HG03103 (cell line): ENCODE data around the gene ACSL1.
"Not testable (repeated sequence)": the region's sequence is repeated elsewhere in the genome, so short reads cannot be mapped to it uniquely, and the experiment has no call there.

Source experiments
- ATAC-seq: cut with Tn5 transposase; IDR thresholded peaks from one replicate; pipeline ENCODE4 v1.9.1; 2021; ENCODE audit warnings: low read depth; ENCODE audit not compliant: unreplicated experiment

The ACSL1 gene

DNA sequence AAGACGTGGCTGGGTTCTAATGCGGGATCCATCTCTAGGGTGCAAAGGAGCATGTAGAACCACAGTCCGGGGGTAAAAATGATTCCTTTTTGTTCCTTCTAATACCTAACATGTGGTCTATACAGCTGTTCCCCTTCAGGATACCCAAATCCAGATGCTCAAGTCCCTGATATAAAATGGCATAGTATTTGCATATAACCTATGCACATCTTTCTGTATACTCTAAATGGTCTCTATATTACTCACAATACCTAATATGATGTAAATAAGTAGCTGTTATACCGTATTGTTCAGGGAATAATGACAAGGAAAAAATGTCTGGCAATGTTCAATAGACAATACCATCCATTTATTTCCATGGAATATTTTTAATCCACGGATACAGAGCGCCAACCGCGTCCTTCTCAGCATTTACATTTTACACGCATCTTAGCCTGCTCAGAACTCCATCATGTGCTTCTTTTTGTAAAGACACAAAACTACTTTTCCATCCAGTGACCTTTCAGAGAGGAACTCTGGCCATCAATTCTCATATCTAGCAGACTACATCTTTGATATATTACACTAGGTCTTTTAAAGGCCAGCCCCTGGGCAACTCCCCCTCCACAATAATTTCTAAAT is 31.9 kb downstream of the ACSL1 start:
- ATAC-seq: no peak

DNA sequence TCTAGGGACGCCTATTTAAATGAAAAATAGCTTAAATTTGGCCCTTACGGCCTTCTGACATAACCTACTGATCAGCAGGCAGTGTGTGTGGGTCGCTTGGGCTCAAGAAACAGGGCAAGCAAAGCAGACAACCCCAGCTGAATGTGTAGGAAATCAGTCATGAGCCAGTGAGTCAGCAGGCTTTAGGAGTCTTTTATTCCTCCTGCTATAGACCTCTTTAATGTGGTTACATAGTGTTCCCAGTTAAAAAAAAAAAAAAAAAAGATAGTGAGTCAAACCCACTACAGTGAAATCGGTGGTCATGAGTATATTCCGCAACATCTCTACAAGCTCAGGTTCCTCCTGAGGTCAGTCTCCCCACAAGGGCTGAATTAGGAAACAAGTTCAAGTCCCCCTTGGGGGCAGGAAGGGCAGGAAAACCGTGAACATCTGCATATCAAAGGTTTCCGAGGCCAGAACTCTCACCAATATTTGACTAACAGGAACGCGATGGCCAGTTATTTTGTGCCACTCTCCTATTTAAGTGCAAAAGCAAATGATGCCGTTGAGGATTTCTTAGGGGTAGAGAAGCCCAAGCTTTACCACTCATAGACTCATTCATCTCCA is 32.7 kb downstream of the ACSL1 start:
- ATAC-seq: no peak

DNA sequence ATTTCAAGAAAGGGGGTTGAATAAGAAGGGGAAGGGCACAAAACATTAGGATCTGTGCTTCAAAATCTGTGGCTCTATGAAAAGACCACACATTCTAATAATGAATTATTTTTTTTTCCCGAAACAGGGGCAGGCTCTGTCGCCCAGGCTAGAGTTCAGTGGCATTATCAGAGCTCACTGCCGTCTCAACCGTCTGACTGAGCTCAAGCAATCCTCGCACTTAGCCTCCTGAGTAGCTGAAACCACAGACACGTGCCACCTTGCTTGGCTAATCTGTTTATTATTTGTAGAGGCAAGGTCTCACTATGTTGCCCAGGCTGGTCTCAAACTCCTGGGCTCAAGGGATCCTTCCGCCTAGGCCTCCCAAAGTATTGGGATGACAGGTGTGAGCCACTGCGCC is 33.4 kb downstream of the ACSL1 start:
- no peak for ATAC-seq

DNA sequence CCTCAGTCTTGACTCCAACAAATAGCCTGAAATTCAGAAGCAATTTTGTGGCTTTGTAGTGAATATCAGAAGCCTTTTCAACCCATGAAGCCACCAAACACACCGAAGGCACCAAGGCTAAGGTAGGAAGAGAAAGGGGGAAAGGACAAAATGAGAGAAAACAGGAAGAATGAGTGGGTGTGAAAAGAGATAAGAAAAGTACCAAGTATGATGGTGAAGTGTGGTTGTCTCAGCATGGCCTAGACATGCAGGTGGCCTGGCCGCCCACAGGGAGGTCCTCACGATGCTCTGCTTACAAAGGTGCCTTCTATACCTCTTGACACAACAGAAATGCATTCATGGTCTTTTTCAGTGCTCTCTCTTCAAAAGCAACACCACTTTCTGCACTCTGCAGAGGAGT is 34.9 kb downstream of the ACSL1 start:
- no peak for ATAC-seq

DNA sequence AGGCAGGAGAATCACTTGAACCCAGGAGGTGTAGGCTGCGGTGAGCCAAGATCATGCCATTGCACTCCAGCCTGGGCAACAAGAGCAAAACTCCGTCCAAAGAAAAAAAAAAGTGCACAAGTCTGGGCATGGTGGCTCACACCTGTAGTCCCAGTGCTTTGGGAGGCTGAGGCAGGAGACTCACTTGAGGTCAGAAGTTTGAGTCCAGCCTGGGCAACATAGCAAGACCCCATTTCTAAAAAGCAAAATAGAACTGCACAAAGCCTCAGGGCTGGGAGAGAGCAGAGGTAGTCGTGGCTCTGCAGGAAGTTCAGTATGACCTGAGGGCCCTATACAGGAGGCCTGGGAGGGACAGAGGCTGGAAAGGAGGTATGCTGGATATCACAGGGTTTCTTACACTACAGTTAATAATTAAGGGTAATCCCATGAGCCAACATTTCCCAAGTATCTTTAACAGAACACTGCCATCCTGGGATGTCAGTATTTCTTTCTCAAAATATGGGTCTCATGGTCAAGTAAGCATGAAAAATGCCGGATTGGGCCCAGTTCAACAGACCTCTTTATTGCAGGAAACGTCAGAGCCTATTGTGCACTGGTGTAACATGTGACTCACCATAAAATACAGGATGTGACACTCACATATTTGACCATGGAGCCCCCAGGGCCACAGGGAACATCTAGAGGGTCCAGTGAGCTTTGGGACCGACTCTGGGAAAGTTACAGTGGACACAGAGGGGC is 37.8 kb downstream of the ACSL1 start:
- no peak for ATAC-seq

DNA sequence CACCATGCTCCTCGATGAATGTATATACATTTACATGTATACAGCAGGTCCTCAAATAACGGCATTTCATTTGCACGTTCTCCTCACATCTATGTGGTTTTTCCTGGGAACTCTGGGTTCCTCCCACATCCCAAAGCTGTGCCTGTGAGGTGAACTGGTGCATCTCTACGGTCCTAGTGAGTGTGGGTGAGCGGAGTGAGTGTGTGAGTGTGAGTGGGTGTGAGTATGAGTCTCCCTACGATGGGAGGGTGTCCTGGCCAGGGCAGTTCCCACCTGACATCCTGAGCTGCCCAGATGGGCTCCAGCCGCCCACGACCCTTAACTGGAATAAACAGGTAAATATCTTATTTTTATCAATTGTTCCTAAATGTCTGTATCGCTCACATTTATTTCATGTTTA is 40.0 kb downstream of the ACSL1 start:
- no peak for ATAC-seq

DNA sequence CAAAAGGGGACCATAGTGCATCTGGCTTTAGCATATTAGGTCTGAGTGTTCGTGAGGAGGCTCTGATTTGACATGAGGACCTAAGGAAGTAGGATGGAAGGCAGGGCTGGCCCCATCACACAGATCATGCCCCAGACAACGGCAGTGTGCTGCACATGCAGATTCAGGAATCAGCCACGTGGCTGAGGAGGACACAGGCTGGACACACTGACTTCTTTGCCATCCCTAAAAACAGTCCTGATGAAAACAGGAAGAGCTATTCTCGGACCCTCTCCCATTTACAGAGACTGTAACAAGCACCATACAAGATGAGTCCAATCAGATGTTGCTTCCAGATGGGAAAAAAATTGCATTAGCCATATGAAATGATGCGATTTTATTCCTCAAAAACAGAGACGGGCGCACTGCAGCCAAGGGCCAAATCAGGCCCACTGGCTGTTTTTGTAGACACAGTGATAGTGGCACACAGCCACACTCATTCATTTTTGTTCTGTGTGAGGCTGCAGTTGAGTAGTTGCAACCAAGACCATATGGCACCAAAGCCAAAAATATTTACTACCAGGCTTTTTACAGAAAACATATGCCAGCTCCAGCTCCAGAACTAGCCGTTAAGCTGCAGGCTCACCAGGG is 41.0 kb downstream of the ACSL1 start:
- ATAC-seq: no peak

DNA sequence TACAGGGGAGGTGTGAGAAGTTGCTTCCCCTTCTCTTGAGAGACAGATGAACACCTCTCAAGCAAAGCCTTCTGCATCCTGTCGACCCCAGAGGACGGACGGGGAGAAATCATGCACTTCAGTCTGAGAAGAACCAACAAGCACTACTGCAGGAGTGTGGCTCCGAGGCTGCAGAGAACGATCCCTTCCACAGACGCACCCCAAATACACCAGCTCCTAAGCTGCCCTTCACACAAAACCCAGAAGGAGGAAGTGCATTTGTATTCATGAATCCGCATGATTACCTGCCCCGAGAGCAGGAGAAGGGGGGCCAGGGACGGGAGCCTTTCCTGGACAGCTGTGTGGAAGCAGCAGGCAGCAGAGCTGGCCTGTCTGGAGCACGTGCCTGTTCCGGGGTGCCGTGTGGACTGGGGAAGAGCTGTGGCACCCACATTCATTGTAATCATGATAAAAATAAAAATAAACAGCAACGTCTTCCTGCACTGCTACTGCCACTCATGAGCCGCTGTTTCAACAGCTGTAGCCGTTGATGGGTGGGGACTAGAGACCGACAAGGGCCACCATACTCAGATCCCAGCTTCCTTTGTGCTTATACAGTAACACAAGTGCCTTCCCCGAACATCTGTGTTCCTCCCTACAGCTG is 42.9 kb downstream of the ACSL1 start:
- no peak for ATAC-seq

DNA sequence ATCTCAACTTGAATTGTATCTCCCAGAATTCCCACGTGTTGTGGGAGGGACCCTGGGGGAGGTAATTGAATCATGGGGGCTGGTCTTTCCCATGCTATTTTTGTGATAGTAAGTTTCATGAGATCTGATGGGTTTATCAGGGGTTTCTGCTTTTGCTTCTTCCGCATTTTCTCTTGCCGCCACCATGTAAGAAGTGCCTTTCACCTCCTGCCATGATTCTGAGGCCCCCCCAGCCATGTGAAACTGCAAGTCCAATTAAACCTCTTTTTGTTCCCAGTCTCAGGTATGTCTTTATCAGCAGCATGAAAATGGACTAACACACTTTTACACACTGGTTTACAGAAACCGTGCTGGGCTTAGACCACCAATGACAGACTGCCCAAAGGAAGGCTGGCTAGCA is 46.6 kb downstream of the ACSL1 start:
- not testable (repeated sequence) for ATAC-seq

DNA sequence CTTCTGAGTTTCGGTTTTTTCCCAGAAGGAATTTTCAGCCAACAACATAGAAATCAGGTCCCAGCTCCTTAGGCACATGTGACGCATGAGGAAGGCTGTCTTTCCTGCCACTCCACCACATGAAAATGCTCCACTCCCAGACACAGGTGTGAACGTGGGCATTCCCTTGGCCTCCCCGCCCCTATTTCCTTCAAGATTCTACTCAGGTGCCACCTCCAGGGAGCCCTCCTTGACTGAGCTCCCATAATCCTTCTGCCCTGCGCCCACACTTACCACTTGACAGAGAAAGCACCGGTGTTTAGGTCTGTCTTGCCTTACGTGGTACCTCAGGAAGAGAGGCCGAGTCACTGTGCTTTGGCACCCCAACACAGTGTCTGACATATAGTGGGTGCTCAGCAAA is 47.4 kb downstream of the ACSL1 start:
- no peak for ATAC-seq

DNA sequence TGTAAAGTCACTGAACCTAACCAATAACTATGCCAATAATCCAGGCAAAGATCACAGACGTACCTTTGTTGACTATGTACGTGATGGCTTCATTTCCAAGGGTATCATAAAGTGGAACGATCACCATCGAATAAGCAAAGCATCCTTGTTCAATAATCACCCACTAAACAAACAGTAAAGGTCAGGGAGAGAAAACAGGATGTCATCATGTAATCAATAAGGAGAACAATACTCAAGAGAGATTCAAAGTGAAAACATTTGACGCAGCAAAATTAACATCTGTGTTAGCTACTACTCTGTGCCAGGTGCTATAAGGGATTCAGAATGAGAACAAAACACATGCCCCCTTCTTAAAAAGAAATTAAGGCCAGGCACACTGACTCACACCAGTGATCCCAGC is 48.9 kb downstream of the ACSL1 start:
- no peak for ATAC-seq

DNA sequence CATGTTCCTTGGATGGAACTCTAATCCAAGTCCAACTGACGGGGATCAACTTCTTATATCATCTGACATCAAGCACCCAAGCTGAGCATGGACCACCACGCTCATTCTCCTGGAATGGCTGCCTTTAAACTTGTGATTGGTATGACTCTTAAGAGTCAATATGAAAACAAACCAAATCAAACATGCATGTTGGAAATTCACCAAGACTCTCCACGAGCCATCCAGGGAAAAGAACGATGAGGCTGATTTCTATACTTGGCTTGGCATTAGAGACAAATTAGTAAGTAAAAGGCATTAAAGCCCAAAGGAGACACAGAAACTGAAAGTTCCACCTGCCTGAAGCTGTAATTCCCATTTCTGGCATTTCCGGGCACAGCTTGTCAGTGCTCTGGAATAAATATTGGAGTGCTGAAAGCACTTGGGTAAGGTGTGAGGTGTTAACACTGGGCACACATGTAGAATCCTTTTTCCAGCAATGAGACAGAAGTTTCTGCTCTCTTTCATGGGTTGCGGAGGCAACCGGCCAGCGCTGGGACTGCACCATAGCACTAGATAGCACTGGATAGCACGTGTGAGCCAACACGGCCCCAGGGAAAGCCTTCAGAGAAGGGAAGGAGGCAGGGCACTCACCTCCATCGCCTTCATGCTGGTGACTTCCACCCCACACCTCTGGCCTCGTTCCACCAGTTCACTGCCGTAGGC is 49.8 kb downstream of the ACSL1 start:
- no peak for ATAC-seq

DNA sequence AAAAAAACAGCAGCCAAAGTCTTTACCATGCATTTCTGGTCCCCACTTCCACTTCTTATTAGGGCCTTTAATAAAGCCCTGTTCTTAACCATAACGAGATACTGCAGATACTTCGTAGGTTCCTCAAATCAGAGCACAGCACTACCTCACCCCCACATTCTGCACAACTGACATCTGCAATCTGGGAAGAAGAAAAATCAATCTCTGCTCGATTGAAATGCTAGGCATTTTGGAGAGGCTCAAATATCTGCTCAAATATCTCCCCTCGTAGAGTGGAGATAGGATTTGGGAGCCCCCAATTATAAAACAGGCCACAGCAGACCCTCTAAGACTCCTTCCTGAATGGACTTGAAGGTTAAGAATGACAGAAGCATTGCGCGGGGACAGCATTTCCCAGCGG is 51.6 kb downstream of the ACSL1 start:
- no peak for ATAC-seq

DNA sequence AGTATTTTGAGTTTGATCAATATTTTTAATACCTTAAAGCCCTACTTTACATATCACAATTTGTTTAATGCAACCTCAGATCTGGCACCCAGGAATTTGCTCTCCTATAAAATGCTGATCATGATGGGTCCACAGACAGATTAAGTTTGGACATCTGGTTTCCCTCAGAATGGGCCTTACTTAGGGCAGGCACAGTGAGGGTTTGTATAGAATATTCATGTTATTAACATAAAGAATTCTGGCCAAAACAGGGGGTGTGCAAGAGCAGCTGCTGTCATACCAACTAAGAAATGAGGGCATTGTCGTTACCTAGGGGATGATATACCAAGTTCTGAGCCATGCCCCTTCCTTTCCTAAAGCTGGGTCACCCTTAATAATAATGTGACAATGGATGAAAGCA is 54.4 kb downstream of the ACSL1 start:
- ATAC-seq: no peak

DNA sequence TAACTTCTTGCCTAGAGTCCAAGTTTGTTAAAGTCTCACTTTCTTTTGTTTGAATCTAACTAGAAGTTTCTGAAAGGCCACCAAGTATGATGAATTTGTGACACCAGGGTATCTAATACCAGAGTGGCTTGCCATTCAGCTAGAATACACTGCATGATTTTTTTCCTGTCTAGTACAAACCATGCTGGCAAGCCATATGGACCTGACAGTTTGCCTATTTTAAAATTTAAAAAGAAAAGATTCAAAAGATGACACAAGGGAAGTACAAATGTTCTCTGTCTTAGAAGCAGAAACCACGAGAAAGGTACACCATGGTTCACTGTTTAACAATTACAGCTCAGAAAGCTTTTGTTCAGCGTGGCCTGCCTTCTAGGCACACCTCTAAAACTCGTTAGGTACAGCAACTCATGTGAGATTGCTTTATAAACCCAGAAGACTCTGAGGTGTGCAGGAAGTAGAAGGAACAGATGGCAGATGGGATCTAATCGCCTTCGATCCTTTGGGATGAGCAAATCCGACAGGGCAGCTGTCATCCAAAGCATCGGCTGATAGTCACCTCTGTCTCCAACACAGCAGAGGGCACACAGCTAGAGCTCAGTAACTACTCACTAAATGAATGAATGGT is 56.5 kb downstream of the ACSL1 start:
- no peak for ATAC-seq

DNA sequence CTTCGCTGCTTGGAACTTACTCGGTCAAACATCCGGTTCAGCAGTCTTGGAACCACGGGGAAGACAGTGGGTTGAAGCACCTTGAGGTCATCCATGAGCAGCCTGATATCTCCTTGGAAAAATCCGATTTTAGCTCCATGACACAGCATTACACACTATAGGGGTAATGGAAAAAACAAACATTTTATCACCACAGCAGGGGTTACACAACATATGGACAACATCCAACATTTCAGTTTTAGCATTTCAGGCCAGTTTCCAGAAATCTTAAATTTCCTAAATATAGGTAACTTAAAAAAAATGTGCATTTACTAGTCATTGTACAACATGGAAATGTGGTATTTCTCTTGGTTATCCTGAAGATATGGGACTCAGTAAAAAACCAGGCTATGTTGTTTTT is 57.5 kb downstream of the ACSL1 start:
- ATAC-seq: no peak

DNA sequence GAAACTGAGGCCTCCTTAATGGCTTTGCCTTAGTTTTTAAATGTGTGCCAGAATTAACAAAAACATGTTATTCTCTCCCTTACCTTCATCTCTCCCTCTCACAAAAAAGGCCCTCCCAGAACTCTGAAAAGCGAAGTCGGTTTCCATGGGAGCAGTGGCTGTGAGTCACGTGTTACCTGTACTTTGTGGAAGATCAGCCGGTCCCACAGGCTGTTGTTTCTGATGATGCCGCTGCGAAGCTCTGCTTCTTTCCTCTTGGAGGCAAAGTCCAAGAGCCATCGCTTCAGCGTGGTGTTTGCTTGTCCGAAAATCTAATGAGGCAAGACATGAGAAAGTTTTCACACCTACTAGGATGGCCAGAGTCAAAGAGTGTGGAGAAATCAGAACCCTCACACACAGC is 59.3 kb downstream of the ACSL1 start:
- ATAC-seq: no peak

DNA sequence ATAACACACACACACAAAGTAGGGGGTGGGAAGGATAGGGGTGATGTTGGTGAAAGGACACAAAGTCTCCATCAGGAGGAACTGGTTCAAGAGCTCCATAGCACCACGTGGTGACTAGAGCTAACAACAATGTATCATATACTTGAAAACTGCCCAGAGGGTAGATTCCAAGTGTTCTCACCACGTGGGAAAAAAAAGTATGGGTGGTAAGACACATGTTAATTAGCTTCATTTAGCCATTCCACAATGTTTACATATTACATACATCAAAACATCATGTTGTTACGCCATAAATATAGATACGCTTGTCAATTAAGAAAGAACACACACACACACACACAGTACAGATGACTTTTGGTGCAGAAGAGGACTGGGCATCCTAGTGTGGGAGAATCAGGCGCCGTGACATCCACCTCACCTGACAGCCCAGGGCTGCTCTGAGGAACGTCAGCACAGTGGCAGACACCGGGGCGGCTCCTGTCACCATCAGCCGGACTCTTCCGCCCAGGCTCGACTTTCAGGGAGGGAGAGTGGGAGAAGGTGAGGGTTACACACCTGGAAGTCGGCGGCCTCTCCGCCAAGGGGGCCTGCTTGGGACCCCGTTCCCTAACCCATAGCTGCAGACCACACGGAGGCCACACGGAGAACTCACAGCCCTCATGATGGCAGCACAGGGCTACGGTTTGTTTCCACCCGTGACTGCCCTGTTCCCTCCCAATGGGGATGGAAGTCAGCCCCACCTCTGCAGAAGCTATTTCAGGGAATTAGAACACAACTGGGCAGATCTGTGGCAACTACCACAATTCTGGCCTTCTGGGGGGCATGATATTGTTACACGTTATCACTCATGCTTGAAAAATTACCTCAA is 60.1 kb downstream of the ACSL1 start:
- ATAC-seq: no peak

DNA sequence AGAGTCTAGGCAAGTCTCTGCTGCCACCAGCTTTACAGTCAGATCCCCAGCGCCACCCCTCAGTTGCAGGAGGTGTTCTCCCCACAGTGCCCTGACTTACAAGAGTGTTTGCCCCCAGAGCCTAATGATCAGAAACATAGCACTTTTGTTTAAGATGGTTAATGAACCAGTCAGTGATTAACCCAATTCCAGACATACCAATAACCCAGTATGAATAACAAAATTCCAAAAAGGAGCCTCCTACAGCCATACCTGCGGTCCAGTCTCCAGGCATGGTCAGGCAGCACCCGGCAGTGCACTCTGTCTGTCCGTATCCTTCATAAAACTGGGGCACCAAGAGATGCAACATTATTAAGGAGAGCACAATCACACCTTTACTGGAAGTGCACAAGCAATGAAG is 61.2 kb downstream of the ACSL1 start:
- no peak for ATAC-seq
